H1 (cell line): ENCODE data around the gene TRAF4. TPM values are rescaled to one million over a fixed set of nuclear protein-coding genes. Genes with fewer than 3 reads are reported as not detected.

ENCODE experiments used
- ATF3 ChIP-seq: IDR thresholded peaks from 2 replicates; pipeline ENCODE4 v1.6.1; 2011; ENCODE audit warnings: low read depth, mild to moderate bottlenecking, low read length; ENCODE audit not compliant: insufficient read depth
- BACH1 ChIP-seq: IDR thresholded peaks from 2 replicates; pipeline ENCODE4 v1.6.1; 2012; ENCODE audit warnings: low read length, improper control_type of control experiment
- BCL11A ChIP-seq, 2 experiments: IDR thresholded peaks; one replicate each; pipeline ENCODE4 v1.6.1; 2011; ENCODE audit warnings: low read depth in 2 of 2, low read length in 2 of 2, mild to moderate bottlenecking in 2 of 2
- CBX5 ChIP-seq: fragments of 300-800, 300-1000 bp; sonication (generic); IDR thresholded peaks from 2 replicates; pipeline ENCODE4 v1.7.1; 2016; ENCODE audit warnings: antibody characterized with exemption, low read length, low read depth
- CEBPB ChIP-seq: IDR thresholded peaks from 2 replicates; pipeline ENCODE4 v1.6.1; 2012; ENCODE audit warnings: low read depth, low read length
- CHD2 ChIP-seq: IDR thresholded peaks from 2 replicates; pipeline ENCODE4 v1.6.1; 2012; ENCODE audit warnings: low read length, improper control_type of control experiment
- EGR1 ChIP-seq: IDR thresholded peaks from 2 replicates; pipeline ENCODE4 v1.6.1; 2011; ENCODE audit warnings: low read depth, low read length, borderline replicate concordance
- EP300 ChIP-seq, 2 experiments: IDR thresholded peaks; 1 replicate in 1 of 2; 2 replicates in 1 of 2; pipeline ENCODE4 v1.6.1; 2011 to 2012; ENCODE audit warnings: low read depth in 2 of 2, low read length in 2 of 2, mild to moderate bottlenecking in 2 of 2, borderline replicate concordance in 1 of 2, inconsistent platforms in 1 of 2, moderate library complexity in 1 of 2
- EZH2 ChIP-seq: fragments of 200-600 bp; sonication (generic); IDR thresholded peaks from 2 replicates; pipeline ENCODE4 v1.7.1; 2012; ENCODE audit warnings: low read depth, mild to moderate bottlenecking, moderate library complexity, low read length, inconsistent platforms; ENCODE audit not compliant: severe bottlenecking
- FOSL1 ChIP-seq: IDR thresholded peaks from 2 replicates; pipeline ENCODE4 v1.6.1; 2011; ENCODE audit warnings: mild to moderate bottlenecking, low read depth, low read length, moderate library complexity; ENCODE audit not compliant: insufficient read depth
- HDAC2 ChIP-seq, 2 experiments: fragments of 300-600 bp in 1 of 2; sonication (generic) in 1 of 2; IDR thresholded peaks; 2 replicates each; pipeline ENCODE4 v1.6.1; 2011 to 2012; ENCODE audit warnings: low read depth in 2 of 2, low read length in 2 of 2, mild to moderate bottlenecking in 2 of 2, moderate library complexity in 2 of 2, borderline replicate concordance in 1 of 2, inconsistent platforms in 1 of 2
- JUN ChIP-seq: IDR thresholded peaks from 2 replicates; pipeline ENCODE4 v1.6.1; 2011; ENCODE audit warnings: low read depth, mild to moderate bottlenecking, improper control_type of control experiment, low read length
- NANOG ChIP-seq: IDR thresholded peaks from 2 replicates; pipeline ENCODE4 v1.6.1; 2011; ENCODE audit warnings: low read length, low read depth, mild to moderate bottlenecking, inconsistent platforms; ENCODE audit not compliant: insufficient read depth, poor library complexity, severe bottlenecking
- POLR2AphosphoS5 ChIP-seq: IDR thresholded peaks from 2 replicates; pipeline ENCODE4 v1.6.1; 2011; ENCODE audit warnings: low read depth, low read length
- RBBP5 ChIP-seq: IDR thresholded peaks from 2 replicates; pipeline ENCODE4 v1.7.1; 2012; ENCODE audit warnings: low read depth, mild to moderate bottlenecking, inconsistent platforms, low read length, moderate library complexity, borderline replicate concordance
- RNF2 ChIP-seq: fragments of 200-900, 300-1000 bp; sonication (generic); IDR thresholded peaks from 2 replicates; pipeline ENCODE4 v1.7.1; 2016; ENCODE audit warnings: borderline replicate concordance, low read depth, mild to moderate bottlenecking, antibody characterized with exemption, low read length; ENCODE audit not compliant: poor library complexity, severe bottlenecking; ENCODE audit errors: missing control alignments
- SAP30 ChIP-seq: fragments of 300-600 bp; sonication (generic); IDR thresholded peaks from 2 replicates; pipeline ENCODE4 v1.7.1; 2012; ENCODE audit warnings: low read length, moderate library complexity, mild to moderate bottlenecking, inconsistent platforms; ENCODE audit not compliant: insufficient read depth, insufficient replicate concordance
- TAF1 ChIP-seq: IDR thresholded peaks from 2 replicates; pipeline ENCODE4 v1.6.1; 2011; ENCODE audit warnings: mild to moderate bottlenecking, low read depth, low read length
- TCF12 ChIP-seq: IDR thresholded peaks from 2 replicates; pipeline ENCODE4 v1.6.1; 2011; ENCODE audit warnings: low read depth, mild to moderate bottlenecking, low read length
- YY1 ChIP-seq: IDR thresholded peaks from 2 replicates; pipeline ENCODE4 v1.6.1; 2011; ENCODE audit warnings: low read depth, mild to moderate bottlenecking, low read length
- ZNF274 ChIP-seq: IDR thresholded peaks from 2 replicates; pipeline ENCODE4 v1.7.0; 2012; ENCODE audit warnings: low read length, borderline replicate concordance; ENCODE audit errors: extremely low read depth
- polyA plus RNA-seq, 7 experiments: library from polyadenylated mRNA; depleted of rRNA in 3 of 7; stranded (reverse) in 5 of 7; unstranded in 2 of 7; fragments of >200 nt in 5 of 7; fragments of 200-250 nt in 2 of 7; gene quantifications; 1 replicate in 5 of 7; 2 replicates in 1 of 7; 4 replicates in 1 of 7; pipeline versions ENCODE4 v1.2.1 to v1.2.3, GENCODE V29; 2011 to 2013; ENCODE audit warnings: missing spikeins in 2 of 7, mixed read lengths in 2 of 7
- total RNA-seq: library from RNA; stranded (reverse); fragmentation: NEBNext Ultra II Directional; extraction: Animal tissue kit (Norgen Biotek cat#: 25700); gene quantifications from 2 replicates; pipeline ENCODE4 v1.2.1, GENCODE V29; 2021
- TF ChIP-seq, protein P1 (sequence below): IDR thresholded peaks from 2 replicates; pipeline ENCODE4 v1.6.1; 2012; ENCODE audit warnings: inconsistent platforms

The TRAF4 gene
- total and polyA plus RNA-seq, 2 of the 8 experiments (the other 6 are each of a cell fraction or from before 2014, with no cell fraction given) = 167 to 170 TPM

DNA sequence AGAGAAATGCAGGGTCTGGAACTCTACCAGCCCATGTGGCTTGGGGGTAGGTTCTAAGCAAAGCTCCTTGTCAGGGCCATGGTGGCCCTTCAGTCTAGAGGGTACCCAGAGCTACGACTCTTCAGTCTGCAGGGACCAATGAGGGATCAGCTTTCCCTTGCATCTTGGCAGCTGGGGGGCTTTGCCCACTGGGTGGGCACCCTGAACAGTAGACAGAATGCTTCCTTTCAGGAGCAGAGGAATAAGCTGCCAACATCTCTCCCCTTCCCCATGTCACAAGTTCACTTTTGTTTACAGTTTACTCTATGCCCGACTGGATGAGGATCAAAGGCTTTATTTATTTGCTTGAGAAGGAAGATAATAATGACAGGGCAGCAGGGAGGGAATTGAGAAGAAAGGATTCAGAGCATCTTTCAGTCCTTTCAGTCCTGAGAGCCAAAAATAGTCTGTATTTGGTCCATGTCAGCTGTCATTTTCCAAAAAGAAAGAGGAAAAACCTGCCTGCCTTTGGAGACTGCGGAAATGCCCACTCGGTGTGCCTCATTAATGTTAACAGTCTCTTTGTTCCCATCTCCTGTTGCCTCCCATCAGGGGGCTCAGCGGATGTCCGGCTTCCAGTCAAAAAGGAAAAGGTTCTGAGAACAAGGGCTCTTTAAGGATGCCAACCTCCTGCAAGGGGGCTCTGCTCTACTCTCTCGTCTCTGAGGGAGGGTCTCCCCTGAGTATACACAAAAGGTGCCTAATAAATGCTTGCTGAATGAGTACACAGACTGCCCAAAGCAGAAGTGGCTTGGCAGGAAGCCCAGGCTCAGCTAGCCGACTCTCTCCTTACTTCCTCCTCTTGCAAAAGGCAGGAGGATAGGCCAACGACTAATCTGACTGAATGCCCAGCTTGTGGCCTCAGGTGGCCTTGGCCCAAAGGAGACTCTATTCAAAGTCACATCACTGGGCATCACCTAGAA is 17.1 kb downstream of the TRAF4 start (continued):
- TF ChIP-seq NANOG (peak; percentile 88), ATF3 (no peak), BCL11A (IDR thresholded peaks at IDR 0.05; ENCODE audit: low read depth in 2 of 2, low read length in 2 of 2) (no peak), CBX5 (no peak), RBBP5 (no peak), JUN (no peak), TCF12 (no peak), HDAC2 (IDR thresholded peaks at IDR 0.05; ENCODE audit: borderline replicate concordance in 1 of 2, low read depth in 2 of 2, low read length in 2 of 2) (no peak), TAF1 (no peak), CEBPB (no peak), EP300 (IDR thresholded peaks at IDR 0.05; ENCODE audit: borderline replicate concordance in 1 of 2, low read depth in 2 of 2, low read length in 2 of 2) (peak in 1 of 2 experiments; percentile 25; a peak in 1 of 3 replicates), ZNF274 (no peak), EZH2 (no peak), EGR1 (peak; percentile 85), RNF2 (no peak), FOSL1 (no peak), SAP30 (no peak), YY1 (0 out of 2 replicates have a peak, but pooled peaks have one; percentile 9), CHD2 (no peak), BACH1 (no peak), POLR2AphosphoS5 (no peak)
- TF ChIP-seq, protein P1, sequence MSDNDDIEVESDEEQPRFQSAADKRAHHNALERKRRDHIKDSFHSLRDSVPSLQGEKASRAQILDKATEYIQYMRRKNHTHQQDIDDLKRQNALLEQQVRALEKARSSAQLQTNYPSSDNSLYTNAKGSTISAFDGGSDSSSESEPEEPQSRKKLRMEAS = 0 out of 2 replicates have a peak, but pooled peaks have one; percentile 26
